PC-9 (cell line): Measurements from ENCODE around the gene CDK3. TPM values are rescaled to one million over a fixed set of nuclear protein-coding genes. Genes with fewer than 3 reads are reported as not detected.

ENCODE experiments used
- BruUV-seq: library from RNA; stranded (reverse); fragments of 400-500 nt; replicated peaks from 2 replicates; lab custom pipeline; 2021; lab: Mats Ljungman, UMichigan
- CTCF ChIA-PET: fragments of 300-600 bp; sonication (Branson Sonifier 250); formaldehyde crosslinking; loops from one replicate; lab custom pipeline; 2022; ENCODE audit warnings: antibody characterized with exemption; lab: Charles Lee
- POLR2A ChIA-PET: fragments of 300-600 bp; sonication (Branson Sonifier 250); formaldehyde crosslinking; loops from one replicate; lab custom pipeline; 2022; ENCODE audit warnings: antibody characterized with exemption; ENCODE audit not compliant: unreplicated experiment; lab: Charles Lee
- DNase-seq, 2 experiments: peaks; one replicate each; pipeline versions ENCODE4 v3.0.0 to v3.0.0-alpha.2; 2015 to 2022; ENCODE audit warnings: mixed read lengths in 1 of 2
- H2AFZ ChIP-seq: fragments of 200-600 bp; sonication (generic); 2 replicates; pipeline ENCODE4 v1.8.1; 2017; ENCODE audit warnings: antibody characterized with exemption
- H3F3A ChIP-seq: fragments of 200-600 bp; sonication (generic); 2 replicates; pipeline ENCODE4 v1.8.1; 2017; ENCODE audit warnings: antibody characterized with exemption, mild to moderate bottlenecking, low read depth; ENCODE audit not compliant: insufficient read depth
- H3K27ac ChIP-seq: fragments of 200-600 bp; sonication (generic); 2 replicates; pipeline ENCODE4 v1.6.1; 2016; ENCODE audit warnings: mixed run types
- H3K27me3 ChIP-seq: fragments of 200-600 bp; sonication (generic); 2 replicates; pipeline ENCODE4 v1.6.1; 2016; ENCODE audit warnings: low read depth, mixed run types; ENCODE audit not compliant: insufficient read depth
- H3K36me3 ChIP-seq: fragments of 200-600 bp; sonication (generic); 2 replicates; pipeline ENCODE4 v1.6.1; 2016; ENCODE audit warnings: low read depth, mixed run types
- H3K4me1 ChIP-seq: fragments of 200-600 bp; sonication (generic); replicated peaks from 2 replicates; pipeline ENCODE4 v1.6.1; 2016; ENCODE audit warnings: mixed run types; ENCODE audit not compliant: insufficient read depth
- H3K4me2 ChIP-seq: fragments of 200-600 bp; sonication (generic); 2 replicates; pipeline ENCODE4 v1.6.1; 2017; ENCODE audit warnings: mixed run types
- H3K4me3 ChIP-seq: fragments of 200-600 bp; sonication (generic); 2 replicates; pipeline ENCODE4 v1.6.1; 2016; ENCODE audit warnings: mixed run types
- H3K79me2 ChIP-seq: fragments of 200-600 bp; sonication (generic); 2 replicates; pipeline ENCODE4 v1.6.1; 2017; ENCODE audit warnings: low read depth, mixed run types
- H3K9me2 ChIP-seq: fragments of 200-600 bp; sonication (generic); 2 replicates; pipeline ENCODE4 v1.8.1; 2017; ENCODE audit warnings: mild to moderate bottlenecking; ENCODE audit not compliant: insufficient read depth
- H3K9me3 ChIP-seq: fragments of 200-600 bp; sonication (generic); 2 replicates; pipeline ENCODE4 v1.8.1; 2016; ENCODE audit warnings: low read depth; ENCODE audit not compliant: insufficient read depth
- H4K20me1 ChIP-seq: fragments of 200-600 bp; sonication (generic); 2 replicates; pipeline ENCODE4 v1.8.1; 2017; ENCODE audit not compliant: insufficient read depth
- EZH2 ChIP-seq: fragments of 200-600 bp; sonication (generic); IDR thresholded peaks from 2 replicates; pipeline ENCODE4 v1.8.0; 2017; ENCODE audit warnings: antibody characterized with exemption, low read depth
- intact Hi-C: fragments of 100-400 bp; cut with micrococcal nuclease; formaldehyde crosslinking; loops from one replicate; pipeline ENCODE4 v1.10.0; 2022; ENCODE audit not compliant: unreplicated experiment
- total RNA-seq: library from RNA; stranded (reverse); gene quantifications from 2 replicates; pipeline ENCODE4 v1.2.3, GENCODE V29; 2021
- TF ChIP-seq, protein P1 (sequence below): fragments of 200-600 bp; sonication (generic); conservative IDR thresholded peaks from 2 replicates; pipeline ENCODE4 v1.6.1; 2017; ENCODE audit warnings: mixed run types, antibody characterized with exemption, mild to moderate bottlenecking, moderate library complexity

Gene CDK3
- total RNA-seq, 1 experiment from 2014 or later = 12.3 TPM

DNA sequence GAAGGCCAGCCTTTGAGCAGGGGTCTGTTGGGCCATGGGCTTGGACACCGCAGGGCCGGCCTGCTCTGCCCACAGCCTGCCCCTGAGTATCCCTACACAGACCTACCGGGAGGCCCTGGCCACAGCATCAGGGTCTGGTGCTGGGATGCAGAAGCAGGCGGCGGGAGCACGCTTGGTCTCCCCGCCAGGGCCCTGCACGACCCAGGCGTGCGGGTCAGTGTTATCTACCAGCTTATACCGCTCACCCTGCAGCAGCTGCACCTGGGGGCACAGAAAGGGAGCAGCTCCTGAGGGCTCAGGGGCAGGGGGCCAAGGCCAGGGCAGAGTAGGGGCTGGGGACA, 17.7 kb downstream of the CDK3 start:
- Histone ChIP-seq H3K36me3 (no peaks in the 10 kb centered on the region), H3K27me3 (no peaks in the 10 kb centered on the region), H3K4me1 (no peaks in the 10 kb centered on the region), H3K4me3 (no peak overlapping the region), H2AFZ (no peak overlapping the region), H3F3A (no peaks in the 10 kb centered on the region), H3K9me3 (no peaks in the 10 kb centered on the region), H3K9me2 (no peaks in the 10 kb centered on the region), H3K4me2 (no peak overlapping the region), H3K27ac (no peak overlapping the region), H3K79me2 (no peaks in the 10 kb centered on the region), H4K20me1 (no peaks in the 10 kb centered on the region)
- no TSS peak for BruUV-seq
- CTCF ChIA-PET = no interaction called here
- DNase-seq = no peak
- TF ChIP-seq, protein P1, sequence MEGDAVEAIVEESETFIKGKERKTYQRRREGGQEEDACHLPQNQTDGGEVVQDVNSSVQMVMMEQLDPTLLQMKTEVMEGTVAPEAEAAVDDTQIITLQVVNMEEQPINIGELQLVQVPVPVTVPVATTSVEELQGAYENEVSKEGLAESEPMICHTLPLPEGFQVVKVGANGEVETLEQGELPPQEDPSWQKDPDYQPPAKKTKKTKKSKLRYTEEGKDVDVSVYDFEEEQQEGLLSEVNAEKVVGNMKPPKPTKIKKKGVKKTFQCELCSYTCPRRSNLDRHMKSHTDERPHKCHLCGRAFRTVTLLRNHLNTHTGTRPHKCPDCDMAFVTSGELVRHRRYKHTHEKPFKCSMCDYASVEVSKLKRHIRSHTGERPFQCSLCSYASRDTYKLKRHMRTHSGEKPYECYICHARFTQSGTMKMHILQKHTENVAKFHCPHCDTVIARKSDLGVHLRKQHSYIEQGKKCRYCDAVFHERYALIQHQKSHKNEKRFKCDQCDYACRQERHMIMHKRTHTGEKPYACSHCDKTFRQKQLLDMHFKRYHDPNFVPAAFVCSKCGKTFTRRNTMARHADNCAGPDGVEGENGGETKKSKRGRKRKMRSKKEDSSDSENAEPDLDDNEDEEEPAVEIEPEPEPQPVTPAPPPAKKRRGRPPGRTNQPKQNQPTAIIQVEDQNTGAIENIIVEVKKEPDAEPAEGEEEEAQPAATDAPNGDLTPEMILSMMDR = no peak
- no peak for TF ChIP-seq EZH2
- POLR2A ChIA-PET = no interaction called here
- intact Hi-C loops = no loop called here

DNA sequence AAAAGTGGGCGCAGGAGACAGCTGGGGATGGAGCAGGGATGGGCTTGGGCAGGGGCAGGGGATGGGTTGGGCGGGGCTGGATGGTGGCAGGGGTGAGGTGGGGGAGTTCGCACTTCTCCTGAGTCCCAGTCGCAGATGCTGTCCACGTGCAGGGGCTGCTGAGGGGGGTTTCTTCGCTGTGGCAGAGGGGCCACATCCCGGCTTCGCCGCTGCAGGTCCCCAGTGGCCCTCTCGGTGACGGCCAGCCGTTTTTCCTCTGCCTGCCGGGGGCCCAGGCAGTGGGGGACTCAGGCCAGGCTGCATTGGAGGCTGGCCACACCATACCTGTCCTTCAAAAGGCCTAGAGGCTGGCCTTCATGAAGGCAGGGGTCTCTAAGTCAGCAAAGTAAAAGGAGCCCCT, 18.1 kb downstream of the CDK3 start:
- POLR2A ChIA-PET = no interaction called here
- intact Hi-C loops = no loop called here

GRCh38 chr17:76019833-76020467, 19.3 kb downstream of the CDK3 start:
- ChIA-PET CTCF (interaction anchor here (0.7 kb wide), 1 partner anchor 361 kb away, joined by 3 read pairs; no protein-coding TSS in a partner anchor), POLR2A (interaction anchor here (0.6 to 0.7 kb wide), 2 partner anchors 160 to 245 kb away, joined by 3 to 8 read pairs; no protein-coding TSS in a partner anchor)
- TF ChIP-seq EZH2 = no peak
- TF ChIP-seq, protein P1 = no peak
- H3K27me3 ChIP-seq = no peaks in the 10 kb centered on the region
- H4K20me1 ChIP-seq = no peaks in the 10 kb centered on the region
- 0 out of 2 replicates have a peak, but pooled peaks cover 6% of the 10 kb centered on the region for H3K79me2 ChIP-seq
- no peaks in the 10 kb centered on the region; the same call in 1 of the 2 replicates for H3K4me1 ChIP-seq
- DNase-seq = no peak
- H3K4me2 ChIP-seq = no peak overlapping the region
- no peak overlapping the region for H3K27ac ChIP-seq
- BruUV-seq = no TSS peak
- H3K4me3 ChIP-seq = no peak overlapping the region
- H2AFZ ChIP-seq = no peak overlapping the region
- no peaks in the 10 kb centered on the region for H3K36me3 ChIP-seq
- intact Hi-C loops = no loop called here
- H3K9me2 ChIP-seq = no peaks in the 10 kb centered on the region
- H3K9me3 ChIP-seq = no peaks in the 10 kb centered on the region
- H3F3A ChIP-seq = no peaks in the 10 kb centered on the region

More for the DNA sequence above, 18.1 kb downstream of the CDK3 start:
- no TSS peak for BruUV-seq
- no peaks in the 10 kb centered on the region for H3K4me1 ChIP-seq
- H3K9me3 ChIP-seq = no peaks in the 10 kb centered on the region
- H2AFZ ChIP-seq = no peak overlapping the region
- H3K79me2 ChIP-seq = no peaks in the 10 kb centered on the region
- no peak overlapping the region for H3K4me3 ChIP-seq
- no peaks in the 10 kb centered on the region for H4K20me1 ChIP-seq
- H3F3A ChIP-seq = no peaks in the 10 kb centered on the region
- H3K36me3 ChIP-seq = no peaks in the 10 kb centered on the region
- H3K4me2 ChIP-seq = no peak overlapping the region
- no peak for TF ChIP-seq EZH2
- DNase-seq = no peak
- H3K27ac ChIP-seq = no peak overlapping the region
- CTCF ChIA-PET = no interaction called here
- H3K27me3 ChIP-seq = no peaks in the 10 kb centered on the region
- H3K9me2 ChIP-seq = no peaks in the 10 kb centered on the region
